T-cell (primary cell): ENCODE data around the gene ZNF333. TPM values are rescaled to one million over a fixed set of nuclear protein-coding genes. Genes with fewer than 3 reads are reported as not detected.

Experiments
- ATAC-seq, 4 experiments: fragments of 200-7000 bp in 3 of 4; fragments of 150-1000 bp in 1 of 4; cut with Tn5 transposase; replicated peaks in 1 of 4; 1 replicate in 3 of 4; 2 replicates in 1 of 4; pipeline ENCODE4 v1.10.0; 2021; ENCODE audit warnings: moderate library complexity in 3 of 4, mild to moderate bottlenecking in 2 of 4, moderate number of reproducible peaks in 1 of 4
- CTCF ChIA-PET, 2 donors: fragments of 300-600 bp; sonication (Branson Sonifier 250); formaldehyde crosslinking; loops; one replicate each; lab custom pipeline; 2022; ENCODE audit warnings: antibody characterized with exemption in 2 of 2; lab: Charles Lee
- POLR2A ChIA-PET, 2 donors: fragments of 300-600 bp; sonication (Branson Sonifier 250); formaldehyde crosslinking; loops; one replicate each; lab custom pipeline; 2022; ENCODE audit warnings: antibody characterized with exemption in 2 of 2; lab: Charles Lee
- DNase-seq, 35 experiments: peaks; one replicate each; pipeline versions ENCODE4 v3.0.0 to v3.0.0-alpha.2; 2013 to 2023
- H3K27ac ChIP-seq: one replicate; pipeline ENCODE4 v1.5.1; 2013; ENCODE audit warnings: low read length
- H3K27me3 ChIP-seq, 2 experiments: replicated peaks in 1 of 2; 1 replicate in 1 of 2; 2 replicates in 1 of 2; pipeline versions ENCODE4 v1.6.1 to v1.7.0; 2013; ENCODE audit warnings: low read length in 1 of 2, mixed read lengths in 1 of 2; ENCODE audit not compliant: control insufficient read depth in 2 of 2, insufficient read depth in 2 of 2; ENCODE audit errors: extremely low read depth in 1 of 2
- H3K36me3 ChIP-seq, 2 donors: 1 replicate in 1 of 2; 2 replicates in 1 of 2; pipeline versions ENCODE4 v1.6.1 to v1.7.0; 2013; ENCODE audit warnings: low read length in 1 of 2; ENCODE audit not compliant: control insufficient read depth in 2 of 2, insufficient read depth in 1 of 2; ENCODE audit errors: extremely low read depth in 1 of 2
- H3K4me1 ChIP-seq, 2 experiments: 1 replicate in 1 of 2; 2 replicates in 1 of 2; pipeline versions ENCODE4 v1.6.1 to v1.7.0; 2013; ENCODE audit warnings: low read length in 2 of 2, mixed read lengths in 1 of 2; ENCODE audit not compliant: insufficient read depth in 2 of 2, control insufficient read depth in 1 of 2; ENCODE audit errors: extremely low read depth in 1 of 2
- H3K4me3 ChIP-seq, 2 donors: 1 replicate in 1 of 2; 2 replicates in 1 of 2; pipeline versions ENCODE4 v1.5.1 to v1.7.0; 2013; ENCODE audit warnings: mild to moderate bottlenecking in 2 of 2, low read length in 1 of 2, moderate library complexity in 1 of 2; ENCODE audit not compliant: control insufficient read depth in 1 of 2; ENCODE audit errors: extremely low read depth in 1 of 2
- H3K9me3 ChIP-seq: 2 replicates; pipeline ENCODE4 v1.7.0; 2013
- H3K27ac Mint-ChIP-seq, 2 donors: one replicate each; pipeline ENCODE4 v1.8.0; 2020 to 2021; ENCODE audit warnings: mild to moderate bottlenecking in 2 of 2, mixed read lengths in 2 of 2
- H3K27me3 Mint-ChIP-seq, 2 donors: one replicate each; pipeline ENCODE4 v1.8.0; 2021 to 2022; ENCODE audit warnings: mixed read lengths in 2 of 2
- H3K36me3 Mint-ChIP-seq: one replicate; pipeline ENCODE4 v1.8.0; 2021; ENCODE audit warnings: mixed read lengths
- H3K4me1 Mint-ChIP-seq, 3 donors: one replicate each; pipeline ENCODE4 v1.8.0; 2020 to 2022; ENCODE audit warnings: mixed read lengths in 3 of 3, mild to moderate bottlenecking in 1 of 3
- H3K4me3 Mint-ChIP-seq, 3 donors: one replicate each; pipeline ENCODE4 v1.8.0; 2020 to 2022; ENCODE audit warnings: mild to moderate bottlenecking in 3 of 3, mixed read lengths in 3 of 3, moderate library complexity in 3 of 3
- H3K9me3 Mint-ChIP-seq, 3 donors: one replicate each; pipeline ENCODE4 v1.8.0; 2020 to 2022; ENCODE audit warnings: mixed read lengths in 3 of 3
- WGBS: methylation state at CpG from one replicate; pipeline ENCODE4 v1.1.5; 2013; ENCODE audit warnings: missing lambda C conversion rate; ENCODE audit not compliant: insufficient coverage; 5-methylcytosine and 5-hydroxymethylcytosine counted together
- total RNA-seq, 35 experiments: library from RNA in 6 of 35; stranded (reverse) in 6 of 35; fragments of 120-200 nt in 1 of 35; gene quantifications; one replicate each; pipeline versions ENCODE4 v1.2.1 to v1.2.4 and lab custom pipeline; 2013 to 2026

Gene ZNF333
- total RNA-seq, 5 donors from 2014 or later (not counting 1 experiment from before 2014, with no cell fraction given): 20.5 to 39.0 (median 30.4) TPM

DNA sequence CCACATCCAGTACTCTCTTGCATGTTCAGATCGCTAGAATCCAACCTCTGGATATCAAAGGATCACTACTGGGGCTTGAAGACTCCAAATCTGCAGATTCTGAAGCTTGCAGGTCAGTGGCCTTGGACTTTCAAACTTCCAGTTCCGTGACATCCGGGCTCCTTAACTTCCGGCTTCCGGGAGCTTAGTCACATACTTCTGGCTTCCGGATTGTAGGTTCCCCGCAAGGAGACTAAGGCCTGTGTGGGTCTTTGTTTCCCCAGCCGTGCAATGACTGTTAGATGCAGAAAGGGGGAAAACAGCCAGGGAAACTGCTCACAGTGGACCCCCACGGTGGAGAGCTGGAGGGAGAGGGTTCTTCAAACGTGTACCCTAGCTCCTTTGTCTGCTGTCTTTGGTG is 41.4 kb downstream of the ZNF333 start:
- H3K4me1 Mint-ChIP-seq: no peaks in the 10 kb centered on the region
- peaks cover 4 to 24% (median 17%) of the 10 kb centered on the region in 3 donors for H3K9me3 Mint-ChIP-seq
- H3K36me3 ChIP-seq: no peaks in the 10 kb centered on the region
- H3K36me3 Mint-ChIP-seq: peaks cover 8% of the 10 kb centered on the region
- H3K27me3 Mint-ChIP-seq: no peaks in the 10 kb centered on the region
- no peak overlapping the region for H3K4me3 Mint-ChIP-seq
- DNase-seq (no peak), ATAC-seq (no peak)
- 95% methylated on average over 9 of the region's 10 CpGs for WGBS
- CTCF ChIA-PET: interaction anchor here in 1 of 2 donors (0.5 kb wide), 1 partner anchor 10 kb away, joined by 9 read pairs; no protein-coding TSS in a partner anchor
- H3K27ac Mint-ChIP-seq: no peak overlapping the region
- peaks cover 0 to 6% of the 10 kb centered on the region in 2 experiments for H3K27me3 ChIP-seq
- no peaks in the 10 kb centered on the region for H3K4me1 ChIP-seq
- no peak overlapping the region for H3K4me3 ChIP-seq
- POLR2A ChIA-PET: no interaction called here
- H3K9me3 ChIP-seq: no peaks in the 10 kb centered on the region
- no peak overlapping the region for H3K27ac ChIP-seq

DNA sequence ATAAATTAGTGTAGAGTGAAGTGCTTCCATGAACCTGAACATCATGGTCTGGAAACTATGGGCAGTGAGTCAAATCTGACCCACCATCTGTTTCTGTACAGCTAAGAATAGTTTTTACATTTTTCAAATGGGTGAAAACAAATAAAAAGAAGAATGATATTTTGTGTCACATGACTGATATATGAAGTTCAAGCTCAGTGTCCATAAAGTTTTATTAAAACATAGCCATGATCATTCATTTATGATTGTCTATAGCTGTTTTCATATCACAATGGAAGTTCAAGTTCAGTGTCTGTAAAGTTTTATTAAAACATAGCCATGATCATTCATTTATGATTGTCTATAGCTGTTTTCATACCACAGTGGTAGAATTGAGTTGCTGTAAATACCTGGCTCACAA is 42.7 kb downstream of the ZNF333 start:
- DNase-seq: no peak
- ChIA-PET POLR2A (no interaction called here), CTCF (no interaction called here)
- Mint-ChIP-seq H3K36me3 (peaks cover 3% of the 10 kb centered on the region), H3K9me3 (peaks cover 0 to 17% (median 10%) of the 10 kb centered on the region in 3 donors), H3K4me1 (no peaks in the 10 kb centered on the region), H3K27me3 (no peaks in the 10 kb centered on the region), H3K27ac (no peak overlapping the region), H3K4me3 (no peak overlapping the region)
- Histone ChIP-seq H3K4me1 (no peaks in the 10 kb centered on the region), H3K36me3 (no peaks in the 10 kb centered on the region), H3K27me3 (peaks cover 0 to 8% of the 10 kb centered on the region in 2 experiments), H3K4me3 (no peak overlapping the region), H3K9me3 (no peaks in the 10 kb centered on the region), H3K27ac (no peak overlapping the region)
- ATAC-seq: no peak

DNA sequence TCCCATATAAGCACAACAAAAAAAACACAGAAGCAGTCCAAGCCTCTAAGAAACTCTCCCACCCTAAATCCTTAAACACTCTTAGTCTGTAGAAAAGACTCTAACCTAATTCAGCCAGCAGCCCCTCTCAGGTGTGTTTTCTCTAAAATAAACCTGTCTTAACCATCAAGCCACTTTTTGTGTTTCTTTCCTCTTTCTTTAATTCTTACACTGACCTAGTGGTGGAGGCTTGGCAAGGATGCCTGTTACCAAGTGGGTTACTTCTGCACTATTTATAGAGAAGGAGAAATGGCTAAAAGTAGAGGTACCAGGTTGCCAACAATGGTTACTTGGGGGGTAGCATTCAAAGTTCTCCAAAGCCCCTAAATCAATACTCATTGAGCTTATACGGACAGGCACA is 43.7 kb downstream of the ZNF333 start:
- peaks cover 3% of the 10 kb centered on the region for H3K36me3 Mint-ChIP-seq
- WGBS: no CpG with 5 or more reads among the region's 1 CpG
- CTCF ChIA-PET: interaction anchor here in 1 of 2 donors (0.6 kb wide), 1 partner anchor 125 kb away, joined by 10 read pairs; no protein-coding TSS in a partner anchor
- Histone ChIP-seq H3K4me3 (no peak overlapping the region), H3K27ac (no peak overlapping the region), H3K36me3 (no peaks in the 10 kb centered on the region), H3K4me1 (no peaks in the 10 kb centered on the region), H3K27me3 (peaks cover 0 to 8% of the 10 kb centered on the region in 2 experiments), H3K9me3 (no peaks in the 10 kb centered on the region)
- no peak overlapping the region for H3K4me3 Mint-ChIP-seq
- ATAC-seq (no peak), DNase-seq (no peak)
- no peak overlapping the region for H3K27ac Mint-ChIP-seq
- peaks cover 0 to 11% (median 6%) of the 10 kb centered on the region in 3 donors for H3K9me3 Mint-ChIP-seq
- H3K27me3 Mint-ChIP-seq: no peaks in the 10 kb centered on the region
- no peaks in the 10 kb centered on the region for H3K4me1 Mint-ChIP-seq
- POLR2A ChIA-PET: no interaction called here

DNA sequence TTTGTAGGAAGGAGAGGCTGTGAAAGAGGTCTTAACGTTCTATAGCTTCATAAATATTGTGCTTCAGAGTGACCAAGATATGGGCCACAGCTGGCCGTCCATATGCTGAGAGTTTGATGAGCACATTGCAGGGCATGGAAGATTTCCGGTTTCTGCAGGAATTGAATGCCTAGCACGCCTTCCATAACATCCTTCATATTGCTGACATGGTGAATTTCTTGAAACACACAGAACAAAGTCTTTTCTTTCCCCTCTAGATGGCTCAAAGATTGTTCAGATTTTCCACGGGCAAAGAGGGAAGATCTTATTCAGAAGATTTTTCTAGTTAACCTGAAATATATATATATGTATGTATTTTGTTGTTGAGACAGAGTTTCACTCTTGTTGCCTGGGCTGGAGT is 46.1 kb downstream of the ZNF333 start:
- WGBS: 100% methylated on average over 1 of the region's 5 CpGs
- H3K27ac Mint-ChIP-seq: no peak overlapping the region
- Histone ChIP-seq H3K27me3 (peaks cover 0 to 4% of the 10 kb centered on the region in 2 experiments), H3K9me3 (no peaks in the 10 kb centered on the region), H3K4me3 (no peak overlapping the region), H3K4me1 (no peaks in the 10 kb centered on the region), H3K27ac (no peak overlapping the region), H3K36me3 (no peaks in the 10 kb centered on the region)
- ChIA-PET CTCF (no interaction called here), POLR2A (no interaction called here)
- H3K4me1 Mint-ChIP-seq: no peaks in the 10 kb centered on the region
- ATAC-seq: no peak
- no peaks in the 10 kb centered on the region for H3K27me3 Mint-ChIP-seq
- DNase-seq: no peak
- H3K36me3 Mint-ChIP-seq: peaks cover 3% of the 10 kb centered on the region
- H3K4me3 Mint-ChIP-seq: no peak overlapping the region
- peaks cover 0 to 3% (median 0%) of the 10 kb centered on the region in 3 donors for H3K9me3 Mint-ChIP-seq

DNA sequence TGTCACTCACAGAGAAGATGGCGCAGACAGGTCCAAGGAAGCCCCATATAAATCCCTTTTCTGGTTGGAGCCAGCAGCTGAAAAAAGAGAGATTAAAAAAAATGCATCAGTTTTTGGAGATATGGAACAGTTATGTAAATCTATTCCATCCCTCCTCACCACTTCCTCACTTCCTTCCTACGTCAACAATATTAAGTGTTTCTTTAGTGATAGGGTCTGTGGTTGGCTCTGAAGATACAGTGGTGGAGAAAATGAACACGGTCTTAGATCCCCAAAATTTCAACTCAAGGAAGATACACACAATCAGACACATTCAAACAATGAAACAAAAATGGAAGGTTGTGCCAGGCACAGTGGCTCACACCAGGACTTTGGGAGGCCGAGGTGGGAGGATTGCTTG is 57.0 kb downstream of the ZNF333 start:
- ATAC-seq: no peak

DNA sequence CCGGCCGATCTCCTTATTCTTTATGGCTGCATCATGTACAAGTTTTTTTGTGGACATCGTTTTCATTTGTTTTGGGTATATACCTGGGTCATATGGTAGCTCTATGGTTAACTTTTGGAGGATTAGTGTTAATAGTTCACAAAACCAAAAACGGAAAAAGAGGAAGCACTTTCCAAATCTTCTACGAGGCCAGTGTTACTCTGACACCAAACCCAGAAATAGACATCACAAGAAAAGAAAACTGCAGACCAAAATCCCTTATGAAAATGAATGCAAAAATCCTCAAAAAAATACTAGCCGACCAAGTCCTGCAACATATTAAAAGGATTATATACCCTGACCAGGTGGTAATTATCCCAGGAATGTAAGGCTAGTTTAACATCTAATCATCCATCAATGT is 58.8 kb downstream of the ZNF333 start:
- Mint-ChIP-seq H3K4me3 (no peak overlapping the region), H3K9me3 (no peaks in the 10 kb centered on the region), H3K27ac (no peak overlapping the region), H3K4me1 (no peaks in the 10 kb centered on the region), H3K36me3 (no peaks in the 10 kb centered on the region), H3K27me3 (no peaks in the 10 kb centered on the region)
- H3K4me1 ChIP-seq: no peaks in the 10 kb centered on the region
- no peaks in the 10 kb centered on the region for H3K27me3 ChIP-seq
- CTCF ChIA-PET: no interaction called here
- no peaks in the 10 kb centered on the region for H3K36me3 ChIP-seq
- WGBS: 50% methylated on average over 1 of the region's 6 CpGs
- no peak for DNase-seq
- no peak for ATAC-seq
- POLR2A ChIA-PET: no interaction called here
- H3K27ac ChIP-seq: no peak overlapping the region
- no peak overlapping the region for H3K4me3 ChIP-seq
- no peaks in the 10 kb centered on the region for H3K9me3 ChIP-seq

More for the DNA sequence above, 57.0 kb downstream of the ZNF333 start:
- Mint-ChIP-seq H3K27me3 (no peaks in the 10 kb centered on the region), H3K27ac (no peak overlapping the region), H3K4me3 (no peak overlapping the region), H3K9me3 (no peaks in the 10 kb centered on the region), H3K36me3 (no peaks in the 10 kb centered on the region), H3K4me1 (no peaks in the 10 kb centered on the region)
- ChIA-PET CTCF (no interaction called here), POLR2A (no interaction called here)
- H3K9me3 ChIP-seq: no peaks in the 10 kb centered on the region
- WGBS: no CpG with 5 or more reads among the region's 4 CpGs
- no peaks in the 10 kb centered on the region for H3K27me3 ChIP-seq
- no peaks in the 10 kb centered on the region for H3K4me1 ChIP-seq
- no peak overlapping the region for H3K27ac ChIP-seq
- no peak for DNase-seq
- no peaks in the 10 kb centered on the region for H3K36me3 ChIP-seq
- H3K4me3 ChIP-seq: no peak overlapping the region

DNA sequence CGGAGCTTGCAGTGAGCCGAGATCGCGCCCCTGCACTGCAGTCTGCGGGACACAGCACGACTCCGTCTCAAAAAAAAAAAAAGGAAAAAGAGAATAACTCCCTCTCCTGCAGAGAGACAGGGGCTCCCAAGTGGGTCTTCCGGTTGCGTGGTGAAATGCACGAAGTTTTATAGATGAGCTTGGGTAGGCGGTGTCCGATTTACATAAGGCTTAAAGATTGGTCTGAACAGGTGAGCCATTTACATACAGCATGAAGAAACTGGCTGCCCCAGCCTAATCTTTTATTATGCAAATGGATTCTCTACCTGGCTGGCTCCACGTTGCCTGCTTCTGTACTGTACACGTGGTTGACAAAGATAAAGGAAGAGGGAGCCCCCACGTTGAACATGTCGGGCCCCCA is 69.0 kb downstream of the ZNF333 start:
- Histone ChIP-seq H3K27ac (no peak overlapping the region), H3K4me1 (no peaks in the 10 kb centered on the region), H3K27me3 (peaks cover 0 to 6% of the 10 kb centered on the region in 2 experiments), H3K4me3 (no peak overlapping the region), H3K36me3 (no peaks in the 10 kb centered on the region), H3K9me3 (no peaks in the 10 kb centered on the region)
- ATAC-seq: no peak
- no peaks in the 10 kb centered on the region for H3K4me1 Mint-ChIP-seq
- DNase-seq: no peak
- no peaks in the 10 kb centered on the region for H3K9me3 Mint-ChIP-seq
- no peaks in the 10 kb centered on the region for H3K36me3 Mint-ChIP-seq
- H3K27ac Mint-ChIP-seq: no peak overlapping the region
- ChIA-PET POLR2A (no interaction called here), CTCF (no interaction called here)
- no peak overlapping the region for H3K4me3 Mint-ChIP-seq
- peaks cover under 1 to 1% of the 10 kb centered on the region in 2 donors for H3K27me3 Mint-ChIP-seq
- 90% methylated on average over 3 of the region's 16 CpGs for WGBS
